HEK293T (cell line): ENCODE measurements around the gene LILRB3.

ENCODE experiments used
- CTCF ChIA-PET: fragments of 350-600 bp; formaldehyde crosslinking; extraction: SDS; loops from one replicate; lab custom pipeline; 2021; ENCODE audit warnings: antibody characterized with exemption, inconsistent platforms; lab: Yijun Ruan, JAX
- POLR2A ChIA-PET: fragments of 350-600 bp; formaldehyde crosslinking; extraction: SDS; loops from one replicate; lab custom pipeline; 2020; ENCODE audit warnings: antibody characterized with exemption, inconsistent platforms; lab: Yijun Ruan, JAX
- DNase-seq: peaks from one replicate; pipeline ENCODE4 v3.0.0; 2012; ENCODE audit warnings: mixed read lengths; ENCODE audit errors: extremely low spot score
- ARNT ChIP-seq: fragments of 450-650 bp; IDR thresholded peaks from 2 replicates; pipeline ENCODE4 v1.6.1; 2017; ENCODE audit warnings: mild to moderate bottlenecking
- BHLHE40 ChIP-seq: fragments of 450-650 bp; IDR thresholded peaks from 2 replicates; pipeline ENCODE4 v1.6.1; 2016; ENCODE audit warnings: mild to moderate bottlenecking, moderate library complexity, borderline replicate concordance
- CTBP1 ChIP-seq: fragments of 450-650 bp; IDR thresholded peaks from 2 replicates; pipeline ENCODE4 v1.6.1; 2016; ENCODE audit warnings: borderline replicate concordance
- ELF4 ChIP-seq: fragments of 450-650 bp; IDR thresholded peaks from 2 replicates; pipeline ENCODE4 v1.6.1; 2017; ENCODE audit warnings: antibody characterized with exemption
- FOXA1 ChIP-seq: fragments of 450-650 bp; IDR thresholded peaks from 2 replicates; pipeline ENCODE4 v1.6.1; 2016; ENCODE audit warnings: mild to moderate bottlenecking
- FOXK2 ChIP-seq: fragments of 450-650 bp; IDR thresholded peaks from 2 replicates; pipeline ENCODE4 v1.6.1; 2016; ENCODE audit warnings: mild to moderate bottlenecking
- FOXM1 ChIP-seq: fragments of 450-650 bp; IDR thresholded peaks from 2 replicates; pipeline ENCODE4 v1.6.1; 2017; ENCODE audit warnings: mild to moderate bottlenecking, borderline replicate concordance
- HDGF ChIP-seq: fragments of 450-650 bp; IDR thresholded peaks from 2 replicates; pipeline ENCODE4 v1.6.1; 2017; ENCODE audit warnings: antibody characterized with exemption, borderline replicate concordance
- L3MBTL2 ChIP-seq: fragments of 450-650 bp; conservative IDR thresholded peaks from 2 replicates; pipeline ENCODE4 v1.6.1; 2016; ENCODE audit warnings: mild to moderate bottlenecking
- LEF1 ChIP-seq: fragments of 450-650 bp; IDR thresholded peaks from 2 replicates; pipeline ENCODE4 v1.6.1; 2017; ENCODE audit warnings: mild to moderate bottlenecking, borderline replicate concordance
- NFRKB ChIP-seq: fragments of 450-650 bp; IDR thresholded peaks from 2 replicates; pipeline ENCODE4 v1.6.1; 2016; ENCODE audit warnings: mild to moderate bottlenecking, moderate library complexity
- SP1 ChIP-seq: fragments of 450-650 bp; IDR thresholded peaks from 2 replicates; pipeline ENCODE4 v1.6.1; 2017
- SUZ12 ChIP-seq: fragments of 450-650 bp; IDR thresholded peaks from 2 replicates; pipeline ENCODE4 v1.6.1; 2016; ENCODE audit warnings: mild to moderate bottlenecking
- TARDBP ChIP-seq: fragments of 450-650 bp; IDR thresholded peaks from 2 replicates; pipeline ENCODE4 v1.6.1; 2016
- ZNF384 ChIP-seq: fragments of 450-650 bp; IDR thresholded peaks from 2 replicates; pipeline ENCODE4 v1.6.1; 2016
- TF ChIP-seq, protein P1 (sequence below): fragments of 450-650 bp; IDR thresholded peaks from 2 replicates; pipeline ENCODE4 v1.6.1; 2016

The LILRB3 gene

DNA sequence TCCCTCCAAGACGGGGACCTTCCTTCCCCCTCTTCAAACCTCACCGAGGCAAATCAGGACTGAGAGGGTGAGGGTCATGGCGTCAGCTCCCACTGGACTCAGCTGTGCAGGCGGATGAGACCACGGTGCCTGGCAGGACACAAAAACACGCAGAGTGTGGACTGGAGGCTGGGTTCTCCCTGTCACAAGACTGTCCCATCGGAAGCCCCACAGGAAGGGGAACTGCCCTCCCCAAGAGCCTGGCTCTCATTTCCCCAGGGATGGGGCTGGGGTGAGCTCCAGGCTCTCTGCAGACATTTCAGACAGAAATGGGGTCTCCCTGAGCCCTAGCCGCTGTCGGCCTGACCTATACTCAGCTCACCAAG, 34.3 kb upstream of the LILRB3 start, which contains the start of gene LILRB5:
LILRB5 (minus strand) TSS at position 158 of the 365 bp plus-strand sequence; CDS start at position 78, 80 bp downstream.
- TF ChIP-seq, protein P1, sequence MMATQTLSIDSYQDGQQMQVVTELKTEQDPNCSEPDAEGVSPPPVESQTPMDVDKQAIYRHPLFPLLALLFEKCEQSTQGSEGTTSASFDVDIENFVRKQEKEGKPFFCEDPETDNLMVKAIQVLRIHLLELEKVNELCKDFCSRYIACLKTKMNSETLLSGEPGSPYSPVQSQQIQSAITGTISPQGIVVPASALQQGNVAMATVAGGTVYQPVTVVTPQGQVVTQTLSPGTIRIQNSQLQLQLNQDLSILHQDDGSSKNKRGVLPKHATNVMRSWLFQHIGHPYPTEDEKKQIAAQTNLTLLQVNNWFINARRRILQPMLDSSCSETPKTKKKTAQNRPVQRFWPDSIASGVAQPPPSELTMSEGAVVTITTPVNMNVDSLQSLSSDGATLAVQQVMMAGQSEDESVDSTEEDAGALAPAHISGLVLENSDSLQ: no peak
- TF ChIP-seq SP1 (no peak), FOXK2 (no peak), HDGF (no peak), NFRKB (no peak), TARDBP (no peak)
- DNase-seq: no peak
- POLR2A ChIA-PET: no interaction called here
- CTCF ChIA-PET: interaction anchor here (2.8 kb wide), 1 partner anchor 9 kb away, joined by 12 read pairs; no protein-coding TSS in a partner anchor

DNA sequence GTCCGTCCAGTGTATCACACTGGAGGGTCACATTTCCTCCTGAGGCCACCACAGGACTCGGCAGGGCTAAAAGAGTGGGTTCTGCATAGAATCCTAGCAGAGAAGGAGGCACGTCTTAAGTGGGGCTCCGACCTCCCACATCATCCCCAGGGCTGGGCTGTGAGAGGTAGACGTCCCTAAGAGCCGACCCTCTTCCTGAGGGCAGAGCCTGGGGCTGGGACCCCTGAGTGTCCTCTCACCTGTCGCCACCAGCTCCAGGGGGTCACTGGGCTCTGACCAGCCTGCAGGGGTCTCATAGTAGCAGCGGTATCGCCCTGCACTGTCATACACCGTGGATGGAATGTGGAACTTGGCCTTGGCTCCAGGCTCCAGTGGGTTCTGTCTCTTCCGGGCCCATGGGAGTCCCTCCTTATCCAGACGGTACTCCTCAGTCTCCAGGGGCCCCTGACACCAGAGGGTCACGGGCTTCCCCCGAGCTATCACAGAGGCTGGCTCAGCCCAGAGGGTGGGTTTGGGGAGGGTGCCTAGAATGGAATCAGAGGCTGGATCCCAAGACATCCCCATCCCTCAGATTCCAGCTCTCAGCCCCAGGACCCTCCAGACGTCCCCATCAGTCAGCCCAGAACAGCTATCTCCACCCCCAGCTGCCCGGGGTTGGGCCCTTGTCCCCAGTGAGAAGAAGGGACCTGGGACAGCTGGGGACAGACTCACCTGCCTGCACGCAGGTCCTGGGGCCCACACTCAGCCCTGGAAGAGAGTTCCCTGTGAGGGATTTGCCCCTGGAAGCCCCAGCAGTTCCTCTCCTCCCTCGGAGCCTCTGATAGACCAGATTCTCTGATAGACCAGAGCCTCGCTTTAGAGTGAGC, 33.7 kb upstream of the LILRB3 start:
- CTCF ChIA-PET: interaction anchor here (2.8 kb wide), 1 partner anchor 9 kb away, joined by 12 read pairs; no protein-coding TSS in a partner anchor
- TF ChIP-seq L3MBTL2 (no peak), ARNT (no peak), SUZ12 (no peak), LEF1 (no peak), FOXA1 (no peak), ELF4 (no peak), CTBP1 (no peak), FOXK2 (no peak), NFRKB (no peak)

DNA sequence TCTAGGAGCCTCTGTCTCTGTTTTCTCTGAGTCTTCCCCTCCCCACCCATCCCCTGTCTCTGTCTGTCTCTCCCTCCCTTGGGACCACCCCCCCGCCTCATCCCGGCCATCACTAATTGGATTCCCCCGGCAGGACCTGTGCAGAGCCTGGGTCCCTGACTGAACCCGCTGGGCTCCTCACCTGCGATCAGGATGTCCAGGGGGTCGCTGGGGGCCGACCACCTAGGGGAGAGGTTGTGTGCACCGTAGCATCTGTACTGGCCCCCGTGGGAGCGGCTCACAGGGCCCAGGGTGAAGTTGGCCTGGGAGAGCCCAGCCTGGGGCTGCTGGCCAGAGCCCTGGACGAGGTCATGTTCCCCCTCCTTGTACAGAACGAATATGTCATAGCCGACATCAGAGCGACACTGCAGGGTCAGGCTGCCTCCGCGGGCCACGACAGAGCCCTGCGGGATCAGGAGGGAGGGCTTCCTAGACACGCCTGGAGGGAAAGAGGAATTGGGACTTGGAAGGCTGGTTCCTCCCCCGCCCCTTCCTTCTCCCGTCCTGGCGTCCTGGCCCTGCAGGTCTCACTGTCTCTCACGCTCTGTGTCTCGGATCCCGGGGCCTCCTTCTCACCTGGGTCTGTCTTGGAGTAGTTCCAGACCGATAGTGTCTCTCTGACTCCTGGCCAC, 32.4 kb upstream of the LILRB3 start:
- CTCF ChIA-PET: interaction anchor here (1.4 to 2.8 kb wide), 2 partner anchors 11 kb away, joined by 3 to 12 read pairs; no protein-coding TSS in a partner anchor
- DNase-seq: no peak
- TF ChIP-seq, protein P1: no peak
- TF ChIP-seq BHLHE40: no peak
- no peak for TF ChIP-seq ZNF384
- no peak for TF ChIP-seq NFRKB
- TF ChIP-seq LEF1: no peak
- TF ChIP-seq HDGF: no peak
- POLR2A ChIA-PET: no interaction called here

More for the DNA sequence above, 33.7 kb upstream of the LILRB3 start:
- DNase-seq: no peak
- POLR2A ChIA-PET: no interaction called here

DNA sequence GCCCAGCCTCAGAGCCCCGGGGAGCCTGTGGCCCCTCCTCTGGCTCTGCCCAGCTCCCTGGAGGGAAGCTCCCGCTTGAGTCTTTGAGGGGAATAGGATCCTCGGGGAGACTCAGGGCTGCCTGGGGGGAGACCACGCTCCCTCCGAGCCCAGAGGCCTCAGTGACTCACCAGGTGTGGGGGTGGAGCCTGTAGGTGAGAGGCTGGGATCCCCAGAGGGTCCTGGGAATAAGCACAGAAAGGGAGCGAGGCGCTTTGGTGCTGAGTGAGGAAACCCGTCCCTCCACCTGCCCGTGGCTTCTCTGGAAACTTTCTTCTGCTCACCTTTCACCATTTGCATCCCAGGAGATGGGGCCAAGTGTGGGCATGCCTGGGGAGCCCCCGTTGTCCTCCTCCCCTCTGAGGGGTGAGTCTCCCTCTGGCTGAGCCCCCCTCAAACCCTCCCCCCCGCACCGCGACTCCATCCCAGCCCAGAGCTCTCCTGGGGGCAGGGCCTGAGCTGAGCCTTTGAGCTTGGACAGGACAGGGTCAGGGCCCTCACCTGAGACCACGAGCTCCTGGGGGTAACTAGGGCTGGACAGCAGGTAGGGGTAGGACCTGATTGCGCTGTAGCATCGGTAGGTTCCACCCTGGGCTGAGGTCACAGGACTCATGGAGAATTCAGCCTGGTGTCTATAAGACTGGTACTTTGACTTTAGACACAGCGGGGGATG, 31.5 kb upstream of the LILRB3 start:
- CTCF ChIA-PET: interaction anchor here (1.4 kb wide), 1 partner anchor 11 kb away, joined by 3 read pairs; no protein-coding TSS in a partner anchor
- DNase-seq: no peak
- POLR2A ChIA-PET: no interaction called here
- TF ChIP-seq ELF4 (no peak), SUZ12 (no peak), LEF1 (no peak), L3MBTL2 (no peak), TARDBP (no peak), FOXM1 (no peak), HDGF (no peak), NFRKB (no peak), BHLHE40 (no peak)
- TF ChIP-seq, protein P1: no peak

DNA sequence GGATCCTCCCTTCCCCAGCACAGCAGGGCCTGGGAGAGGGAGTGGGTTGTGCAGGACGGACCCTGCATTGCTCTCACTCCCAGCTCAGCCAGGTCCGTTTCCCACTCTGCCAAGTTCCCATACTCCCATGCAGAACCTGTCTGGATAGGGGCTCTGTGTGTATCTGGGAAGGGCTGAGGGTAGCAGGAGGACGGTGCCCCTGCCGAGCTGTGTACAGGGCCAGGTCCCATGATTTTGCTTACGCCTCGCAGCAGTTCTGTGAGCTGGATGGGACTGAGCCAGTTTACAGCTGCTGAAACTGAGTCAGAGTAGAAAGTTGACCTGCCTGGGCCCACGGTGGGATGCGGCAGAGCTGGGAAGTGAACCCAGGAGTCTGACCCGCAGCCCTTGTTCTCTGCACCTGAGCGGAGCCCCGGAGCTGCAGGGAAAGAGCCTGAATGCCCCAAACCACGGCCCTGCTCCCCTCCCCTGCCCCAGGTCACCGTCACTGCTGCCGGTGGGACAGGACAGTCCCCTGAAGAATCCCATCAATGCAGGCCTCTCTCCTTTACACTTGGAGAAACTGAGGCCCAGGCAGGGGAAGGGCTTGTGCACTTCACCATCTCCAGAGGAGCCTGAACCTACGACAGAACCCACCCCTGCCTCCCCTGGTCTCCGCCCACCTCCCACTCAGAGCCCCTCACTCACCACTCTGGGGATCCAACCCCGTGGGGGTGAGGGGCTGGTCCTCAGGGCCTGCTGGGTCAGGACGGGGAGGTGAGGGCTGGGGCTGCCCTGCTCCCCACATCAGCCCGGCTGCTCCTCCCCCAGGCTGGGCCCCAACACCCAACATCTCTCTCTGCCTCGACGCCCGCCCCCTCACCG, 30.8 kb upstream of the LILRB3 start:
- no peak for TF ChIP-seq SP1
- no peak for TF ChIP-seq FOXA1
- no peak for TF ChIP-seq SUZ12
- TF ChIP-seq CTBP1: no peak
- no peak for TF ChIP-seq ARNT
- no peak for TF ChIP-seq FOXM1
- no peak for TF ChIP-seq ELF4
- TF ChIP-seq HDGF: no peak
- TF ChIP-seq BHLHE40: no peak
- no peak for TF ChIP-seq L3MBTL2
- TF ChIP-seq, protein P1: no peak
- no peak for TF ChIP-seq LEF1
- ChIA-PET POLR2A (no interaction called here), CTCF (interaction anchor here (1.4 kb wide), 1 partner anchor 12 kb away, joined by 3 read pairs; no protein-coding TSS in a partner anchor)
- DNase-seq: no peak
